UCSD-AML1 (cell line): ENCODE results near the gene FREY1.

Experiments
- DNase-seq: peaks from one replicate; lab custom pipeline; 2025; ENCODE audit not compliant: unreplicated experiment; lab: John Stamatoyannopoulos, UW

FREY1 gene

DNA sequence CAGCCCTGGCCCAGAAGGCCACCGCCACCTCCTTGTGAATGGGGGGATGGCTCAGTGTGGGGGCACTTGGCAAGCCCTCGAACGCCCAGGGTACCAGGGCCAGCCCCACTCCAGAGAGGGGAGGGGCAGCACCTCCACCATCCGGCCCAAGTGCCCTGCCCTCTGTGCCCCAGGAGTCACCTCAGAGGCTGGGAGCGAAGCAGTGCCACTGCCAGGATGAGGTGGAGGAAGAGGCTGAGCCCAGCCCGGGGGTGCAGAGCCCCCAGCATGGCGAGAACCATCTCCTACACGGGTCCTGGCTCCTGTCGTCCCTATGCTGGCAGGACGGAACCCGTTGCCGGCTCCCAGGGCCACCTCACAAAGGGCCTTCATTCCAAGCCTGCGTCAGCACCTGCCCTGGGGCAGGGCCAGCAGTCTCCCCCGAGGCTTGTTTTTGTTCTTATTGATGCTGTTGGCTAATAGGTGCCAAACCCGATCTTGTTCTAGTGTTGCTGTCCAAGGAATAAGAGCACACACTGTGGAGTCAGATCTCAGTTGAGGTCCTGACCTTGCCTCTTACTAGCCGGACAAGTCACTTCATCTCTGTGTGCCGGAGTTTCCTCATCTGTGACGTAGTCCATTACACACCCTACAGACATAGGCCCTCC, at the start of gene FREY1:
Gene FREY1 (minus strand): TSS at position 307 of the 647 bp plus-strand sequence. CDS start 26 bp downstream, at position 281.
- DNase-seq: no peak

DNA sequence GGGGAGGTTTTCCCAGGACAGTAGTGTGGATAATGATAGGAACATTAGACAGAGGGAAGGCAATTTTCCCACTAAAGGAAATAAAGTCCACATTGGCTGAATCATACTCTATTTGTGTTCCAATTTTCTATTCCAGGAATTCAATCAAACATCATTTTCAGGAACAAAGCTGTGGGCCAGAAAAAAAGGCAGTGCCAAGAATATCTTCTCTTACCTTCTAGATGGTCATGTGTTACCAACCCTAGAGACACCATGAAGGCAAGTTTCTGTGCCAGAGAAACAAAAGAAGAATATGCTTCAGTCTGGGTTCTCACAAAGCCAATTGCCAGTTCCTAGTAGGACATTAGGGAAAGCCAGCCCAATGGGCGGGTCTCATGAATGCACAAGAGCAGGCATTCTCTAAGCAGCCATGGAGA, 42.9 kb upstream of the FREY1 start:
- DNase-seq: no peak

DNA sequence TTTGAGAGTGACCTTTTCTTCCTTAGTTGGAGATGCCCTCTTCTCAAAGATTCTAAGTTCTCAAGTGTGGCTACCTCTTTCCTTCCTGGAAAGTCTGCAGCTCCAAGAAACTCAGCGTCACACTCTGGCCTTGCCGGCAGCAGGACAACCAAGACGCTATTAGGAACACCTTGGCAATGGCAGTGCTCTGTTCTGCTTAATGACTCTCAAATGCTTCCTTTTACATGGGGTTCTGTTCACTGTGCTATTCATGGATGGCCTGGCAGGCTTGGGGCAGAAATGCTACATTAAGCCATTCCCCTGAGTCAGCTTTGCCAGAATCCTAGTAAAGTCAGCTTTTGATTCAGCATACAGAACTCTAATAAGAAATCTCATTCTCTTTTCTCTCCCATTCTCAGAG, 41.3 kb upstream of the FREY1 start:
- DNase-seq: no peak

DNA sequence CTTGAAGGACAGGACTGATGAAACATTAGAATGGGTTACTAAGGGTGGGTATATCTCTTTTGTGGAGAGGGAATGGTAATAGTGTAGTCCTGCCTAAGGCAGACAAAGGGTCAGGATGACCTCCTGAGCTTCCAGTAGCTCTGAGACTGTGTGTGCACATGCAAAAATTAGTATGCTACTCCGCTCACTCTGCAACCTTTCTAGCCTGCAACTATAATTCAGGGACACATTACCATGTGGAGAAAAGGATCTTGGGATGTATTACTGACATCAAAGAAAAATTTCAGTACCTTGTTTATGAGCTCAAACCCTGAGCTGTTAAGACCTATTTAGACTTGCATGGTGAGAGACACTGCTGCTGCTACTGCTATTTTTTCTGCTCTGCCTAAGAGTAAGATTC, 40.8 kb upstream of the FREY1 start:
- DNase-seq: no peak

- DNase-seq: no peak
Observed at GRCh38 chr11:45945397-45945999, 38.4 kb upstream of the FREY1 start.

- DNase-seq: no peak
Observed at GRCh38 chr11:45942381-45942780, 35.3 kb upstream of the FREY1 start.

DNA sequence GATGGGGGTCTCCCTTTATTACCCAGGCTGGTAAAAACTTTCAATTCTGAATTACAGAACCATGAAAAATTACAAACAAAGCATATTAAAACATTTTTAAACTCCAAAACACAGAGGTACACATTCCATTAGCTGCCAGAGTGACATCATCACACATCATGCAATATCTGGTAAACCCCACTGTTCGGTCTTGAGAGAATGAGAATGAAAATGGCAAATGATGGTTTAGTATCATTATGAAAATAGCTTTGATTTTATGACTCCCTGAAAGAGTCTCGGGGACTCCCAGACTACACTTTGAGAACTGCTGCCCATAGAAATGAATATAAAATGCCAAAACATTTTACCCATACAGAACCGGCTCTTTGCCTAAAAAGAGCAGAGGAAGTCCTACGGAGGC, 34.2 kb upstream of the FREY1 start:
- no peak for DNase-seq

DNA sequence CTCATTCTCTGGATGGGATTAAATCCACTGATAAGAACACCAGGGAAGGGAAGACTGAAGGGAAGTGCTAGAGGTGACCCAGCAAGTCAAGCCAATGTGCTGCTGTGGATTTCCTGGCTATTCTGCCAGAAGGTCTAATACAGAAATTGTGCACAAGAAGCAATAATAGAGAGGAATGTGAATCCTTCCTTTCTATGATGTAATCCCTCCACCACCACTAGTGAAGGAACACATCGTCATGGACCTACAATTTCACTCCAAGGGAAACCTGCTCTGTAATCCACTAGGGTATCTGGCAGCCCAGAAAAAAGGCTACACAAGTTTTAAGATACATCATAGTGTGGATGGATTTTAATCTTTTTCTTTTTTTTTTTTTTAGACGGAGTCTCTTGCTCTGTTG, 32.8 kb upstream of the FREY1 start:
- no peak for DNase-seq

- DNase-seq: no peak
Observed at GRCh38 chr11:45937916-45938315, 30.8 kb upstream of the FREY1 start.

DNA sequence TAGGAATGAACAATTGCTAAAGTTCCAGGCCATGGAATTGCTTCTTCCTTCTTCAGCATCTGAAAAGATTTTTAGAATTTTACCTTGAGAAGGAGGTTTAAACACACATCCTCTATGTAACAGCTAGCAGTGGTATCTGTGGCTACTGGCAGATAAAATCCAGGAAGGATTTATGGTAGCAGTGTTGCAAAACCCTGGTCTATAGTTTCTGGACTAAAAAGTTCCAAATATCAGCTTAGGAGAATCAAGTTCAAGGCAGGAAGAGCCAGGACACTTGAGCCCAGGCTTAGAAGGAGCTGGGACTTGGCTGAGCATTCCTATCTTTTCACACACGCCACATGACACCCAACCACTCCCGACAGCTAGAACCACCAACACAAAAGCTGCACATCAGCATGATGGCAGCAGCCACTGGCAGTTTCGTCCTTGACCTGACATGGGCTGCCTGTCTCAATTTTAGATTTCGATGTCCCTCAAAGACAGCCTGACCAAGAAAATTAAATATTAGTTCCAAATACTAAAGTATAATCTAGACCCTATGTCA, 29.5 kb upstream of the FREY1 start:
- DNase-seq: no peak

DNA sequence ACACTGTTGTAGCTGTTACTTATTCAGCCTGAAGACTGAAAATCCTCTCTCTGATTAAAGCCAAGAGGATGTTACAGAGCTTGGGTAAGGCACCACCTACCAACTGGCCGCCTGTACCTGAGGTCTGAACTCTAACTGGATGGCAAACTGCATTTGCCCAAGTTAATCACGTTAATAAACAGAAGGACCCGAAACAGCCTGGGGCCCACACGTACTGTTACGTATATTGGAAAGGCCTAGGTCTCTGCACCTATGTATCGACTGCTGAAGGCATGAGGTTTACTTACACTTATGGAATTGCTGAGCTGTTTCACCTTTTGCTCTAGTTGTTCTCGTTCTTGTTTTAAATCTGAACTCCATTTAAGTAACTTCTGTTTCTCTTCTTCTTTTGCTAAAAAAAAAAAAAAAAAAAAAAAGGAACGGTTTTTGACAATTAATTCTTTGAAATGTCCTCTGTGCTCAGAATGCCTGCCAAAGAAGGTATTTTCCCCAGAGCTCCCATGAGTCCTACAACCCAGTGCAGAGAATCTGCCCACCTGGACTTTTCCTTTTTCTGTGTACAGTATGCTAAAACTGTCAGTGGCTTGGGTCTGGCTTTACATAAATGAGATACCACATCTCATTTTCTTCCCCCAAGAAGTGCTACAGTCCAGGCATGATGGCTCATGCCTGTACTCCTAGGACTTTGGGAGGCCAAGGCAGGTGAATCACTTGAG, 28.4 kb upstream of the FREY1 start:
- no peak for DNase-seq

- DNase-seq: no peak
Observed at GRCh38 chr11:45934580-45935318, 27.7 kb upstream of the FREY1 start.

GRCh38 chr11:45933846-45934579, 26.9 kb upstream of the FREY1 start:
- DNase-seq: no peak

DNA sequence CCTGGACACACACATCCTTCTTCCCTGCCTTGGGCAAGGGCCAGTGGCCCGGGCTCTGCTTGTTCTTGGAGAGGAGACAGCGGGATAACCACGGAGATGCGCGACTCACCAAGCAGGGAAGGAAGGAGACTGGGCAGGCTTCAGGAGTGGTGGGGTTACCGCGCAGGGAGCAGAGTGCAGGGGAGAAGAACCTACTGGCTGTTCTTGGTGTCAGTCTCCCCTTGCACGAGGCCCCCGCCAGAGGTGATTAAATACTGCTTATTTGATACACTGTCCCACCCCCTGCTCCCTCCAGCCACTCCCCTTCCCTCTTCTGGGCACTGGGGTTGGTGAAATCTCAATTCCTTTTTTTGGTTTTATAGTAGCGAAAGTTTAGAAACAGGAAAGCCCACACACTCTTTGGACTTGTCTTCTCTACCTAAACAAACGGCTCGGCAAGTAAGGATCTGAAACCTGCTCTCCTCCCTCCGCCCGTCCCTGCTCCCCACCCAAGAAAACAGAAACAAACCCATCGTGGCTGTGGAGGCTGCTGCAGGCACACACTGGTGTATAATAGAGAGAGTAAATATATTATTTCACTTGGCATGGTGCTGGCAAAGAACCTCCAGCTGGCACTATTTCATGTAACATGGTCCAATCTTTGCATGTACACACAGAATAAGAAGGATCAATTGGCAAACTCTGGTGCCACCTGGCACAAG, 26.2 kb upstream of the FREY1 start:
- no peak for DNase-seq

DNA sequence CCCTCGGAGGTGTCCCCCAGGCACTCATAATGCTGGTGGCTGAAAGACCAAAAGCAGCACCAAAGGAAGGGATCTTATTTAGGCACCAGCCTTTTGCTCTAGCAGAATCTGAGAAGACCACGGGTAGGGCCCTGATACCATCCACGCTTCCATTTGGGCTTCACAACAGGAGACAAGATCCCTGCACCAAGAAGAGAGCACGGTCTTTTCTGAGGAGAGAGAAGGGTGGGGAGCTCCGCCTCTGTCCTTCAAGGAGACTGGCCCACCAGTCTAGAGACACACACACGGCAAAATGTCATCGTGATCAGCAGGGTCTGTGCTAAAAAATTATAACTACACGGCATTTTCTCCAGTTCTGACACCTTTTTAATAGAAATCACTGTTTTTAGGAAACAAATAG, 25.1 kb upstream of the FREY1 start:
- DNase-seq: no peak

DNA sequence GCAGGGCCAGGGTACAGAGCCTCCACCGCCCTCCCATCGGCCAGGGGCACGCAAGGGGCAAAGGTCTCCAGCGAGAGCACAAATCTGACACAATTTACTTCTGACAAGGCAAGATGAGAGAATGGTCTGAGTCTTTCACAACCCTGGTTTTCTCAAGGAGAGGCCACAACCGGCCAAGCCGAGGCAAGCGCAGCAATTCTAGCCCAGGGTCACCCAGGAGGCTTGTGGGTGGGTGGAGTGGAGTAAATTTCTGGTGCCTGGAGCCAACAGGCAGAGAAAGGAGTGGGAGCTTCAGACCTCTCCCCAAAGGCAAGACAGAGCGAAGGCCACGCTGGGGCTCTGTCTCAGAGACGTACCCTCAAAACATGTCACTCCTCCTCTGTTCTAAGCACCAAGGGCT, 24.7 kb upstream of the FREY1 start:
- no peak for DNase-seq

- DNase-seq: no peak
Observed at GRCh38 chr11:45930951-45931570, 24.0 kb upstream of the FREY1 start.

GRCh38 chr11:45930031-45930794, 23.1 kb upstream of the FREY1 start:
- peak; percentile 56 for DNase-seq

DNA sequence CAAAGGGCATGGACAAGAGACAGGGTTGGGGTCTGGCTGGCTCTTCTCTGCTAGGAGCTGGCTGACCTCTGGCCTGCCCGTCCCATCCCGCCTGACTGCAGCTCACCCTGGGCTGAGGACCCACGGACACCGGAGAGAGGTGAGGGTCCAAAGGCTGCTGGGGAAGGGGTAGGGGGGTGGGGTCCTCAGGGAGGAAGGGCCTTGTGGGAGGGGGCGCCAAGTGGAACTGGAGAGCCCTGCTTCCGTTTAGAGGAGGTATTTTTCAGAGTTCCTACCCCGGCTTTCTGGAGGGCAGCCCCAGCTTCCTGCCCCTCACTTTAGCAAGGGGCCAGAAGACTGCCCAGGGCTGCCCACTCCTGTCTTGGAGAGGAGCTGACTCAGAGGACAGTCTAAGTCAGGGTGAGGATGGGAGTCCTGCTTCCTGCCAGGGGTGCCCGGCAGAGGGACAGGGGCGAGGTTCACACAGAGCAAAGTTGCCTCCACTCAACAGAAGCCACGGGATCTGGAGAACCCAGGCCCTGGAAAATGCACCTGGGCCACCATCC, 22.5 kb upstream of the FREY1 start:
- DNase-seq: no peak
